Activated T-cell treated with anti-CD3 and anti-CD28 coated beads, Interleukin-2, amount 50 U/mL, for 1 hour (primary cell): ENCODE results near the gene KRT2.

Experiments
- DNase-seq: peaks from one replicate; pipeline ENCODE4 v3.0.0-alpha.2; 2020

KRT2 gene

GRCh38 chr12:52651726-52652261, at the start of gene KRT2:
Gene KRT2 (minus strand): TSS chr12:52652211. CDS start chr12:52652142, 69 bp downstream.
- DNase-seq: no peak

GRCh38 chr12:52701281-52701680, 49.3 kb upstream of the KRT2 start:
- DNase-seq: no peak

GRCh38 chr12:52699960-52700359, 47.9 kb upstream of the KRT2 start:
- DNase-seq: no peak

GRCh38 chr12:52699373-52699772, 47.4 kb upstream of the KRT2 start:
- no peak for DNase-seq

GRCh38 chr12:52698651-52699340, 46.8 kb upstream of the KRT2 start:
- no peak for DNase-seq

- DNase-seq: no peak
These were observed 45.1 kb upstream of the KRT2 start for GRCh38 chr12:52697058-52697582.

GRCh38 chr12:52696588-52696987, 44.6 kb upstream of the KRT2 start:
- no peak for DNase-seq

GRCh38 chr12:52695039-52695438, 43.0 kb upstream of the KRT2 start:
- no peak for DNase-seq

GRCh38 chr12:52694151-52694550, 42.1 kb upstream of the KRT2 start:
- no peak for DNase-seq

- no peak for DNase-seq
These were observed 41.2 kb upstream of the KRT2 start for GRCh38 chr12:52693261-52693660.

GRCh38 chr12:52692254-52692653, 40.2 kb upstream of the KRT2 start:
- no peak for DNase-seq

GRCh38 chr12:52691841-52692150, 39.8 kb upstream of the KRT2 start:
- no peak for DNase-seq

- peak; percentile 66 for DNase-seq
These were observed 39.2 kb upstream of the KRT2 start for GRCh38 chr12:52691076-52691840.

- DNase-seq: no peak
These were observed 38.5 kb upstream of the KRT2 start for GRCh38 chr12:52690351-52691075.

GRCh38 chr12:52689936-52690335, 37.9 kb upstream of the KRT2 start:
- DNase-seq: no peak

- no peak for DNase-seq
These were observed 37.2 kb upstream of the KRT2 start for GRCh38 chr12:52689239-52689638.

GRCh38 chr12:52688481-52688880, 36.5 kb upstream of the KRT2 start:
- DNase-seq: no peak

GRCh38 chr12:52687497-52688385, 35.7 kb upstream of the KRT2 start:
- no peak for DNase-seq

- DNase-seq: no peak
These were observed 34.9 kb upstream of the KRT2 start for GRCh38 chr12:52686756-52687487.

GRCh38 chr12:52686063-52686462, 34.1 kb upstream of the KRT2 start:
- no peak for DNase-seq

- DNase-seq: no peak
These were observed 33.4 kb upstream of the KRT2 start for GRCh38 chr12:52685406-52685890.
